Uterine smooth muscle cell (primary cell): Measurements from ENCODE around the gene TMEM243. TPM values are rescaled to one million over a fixed set of nuclear protein-coding genes. Genes with fewer than 3 reads are reported as not detected.

Experiments
- total RNA-seq: library from RNA; depleted of rRNA; stranded (reverse); fragments of >200 nt; gene quantifications from 2 replicates; pipeline ENCODE4 v1.2.3, GENCODE V29; 2014

The TMEM243 gene
- 28.8 and 41.6 TPM in 2 replicates for total RNA-seq

DNA sequence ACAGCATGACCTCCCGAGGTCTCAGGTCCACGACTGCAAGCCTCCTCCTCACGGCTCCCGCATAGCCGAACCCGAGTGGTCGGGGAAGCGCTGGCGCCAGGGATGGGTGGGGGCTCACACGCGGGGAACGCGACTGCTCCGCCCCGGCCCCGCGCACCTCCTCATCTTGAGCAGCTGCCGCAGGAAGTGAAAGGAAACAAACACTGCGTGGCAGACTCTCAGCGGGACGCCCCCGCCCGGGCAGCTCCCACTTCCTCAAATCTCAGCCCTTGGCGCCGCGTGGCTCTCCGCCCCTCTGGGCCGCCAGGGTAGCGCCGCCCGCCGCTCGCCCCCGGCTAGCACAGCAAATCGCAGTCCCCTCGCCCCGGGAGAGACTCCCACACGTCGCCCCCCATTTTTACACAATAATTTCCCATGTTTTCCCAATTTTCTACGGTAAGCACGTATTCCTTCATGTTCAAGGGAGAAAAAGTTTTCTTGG, at the start of gene TMEM243:
Gene TMEM243 (minus strand): TSS at position 188 of the 481 bp plus-strand sequence. CDS start 229 bp downstream, outside the sequence.

DNA sequence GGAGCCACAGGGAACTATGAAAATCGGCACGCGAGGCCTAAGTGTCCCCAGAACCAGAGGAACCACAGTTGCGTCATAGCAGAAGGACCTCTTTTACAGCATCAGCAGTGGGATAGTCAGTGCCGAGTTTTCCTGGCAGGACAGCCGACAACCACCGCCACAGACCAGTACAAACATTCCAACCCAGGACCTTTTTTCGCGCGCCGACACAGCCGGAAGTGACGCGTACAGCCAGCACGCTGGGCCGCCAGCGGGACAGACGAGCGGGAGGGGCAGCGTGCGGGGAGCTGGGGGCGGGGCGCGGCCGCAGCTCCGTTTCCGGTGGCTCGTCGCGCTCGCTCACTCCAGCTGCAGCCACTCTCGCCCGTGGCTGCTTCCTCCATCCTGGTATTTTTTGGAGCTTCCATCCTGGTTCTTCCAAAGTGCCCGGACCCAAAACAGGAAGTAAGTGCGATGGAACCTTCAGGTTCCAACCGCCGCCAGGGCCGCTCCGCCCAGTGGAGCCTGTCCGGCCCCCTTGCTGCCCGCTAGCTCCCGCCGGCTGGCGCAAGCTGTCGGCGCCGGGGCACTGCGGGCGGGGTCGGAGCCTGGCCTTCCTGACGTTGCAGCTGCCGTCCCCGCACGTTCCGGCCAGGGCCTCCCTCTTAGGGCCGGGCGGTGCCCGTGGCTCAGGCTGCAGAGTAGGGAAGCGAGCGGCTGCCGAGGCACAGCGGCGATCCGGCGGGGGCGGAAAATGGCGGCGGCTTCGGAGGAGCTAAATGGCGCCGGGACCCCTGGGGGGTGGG, 67.2 kb downstream of the TMEM243 start, which contains the start of gene DMTF1:
Gene DMTF1 (plus strand): TSS at position 342 of the 785 bp plus-strand sequence. CDS start 12,489 bp downstream, outside the sequence.

Other genes starting within 250 kb of the TMEM243 start
- 3.1 and 3.3 TPM in 2 replicates for gene ELAPOR2, start 160.1 kb downstream of the TMEM243 start, total RNA-seq
- 90.5 and 94.6 TPM in 2 replicates for gene DMTF1, start 67.3 kb downstream of the TMEM243 start, total RNA-seq
- gene CROT, start 125.9 kb upstream of the TMEM243 start, total RNA-seq = 13.4 and 15.2 TPM in 2 replicates